ENCODE data around the gene ABLIM2.

ABLIM2 gene

GRCh38 chr4:8038083-8038482 lies 120.5 kb downstream of the ABLIM2 start:
- DNase-seq: no peak

- no peak for DNase-seq
Measured at GRCh38 chr4:8037150-8037769, 121.4 kb downstream of the ABLIM2 start.

DNA sequence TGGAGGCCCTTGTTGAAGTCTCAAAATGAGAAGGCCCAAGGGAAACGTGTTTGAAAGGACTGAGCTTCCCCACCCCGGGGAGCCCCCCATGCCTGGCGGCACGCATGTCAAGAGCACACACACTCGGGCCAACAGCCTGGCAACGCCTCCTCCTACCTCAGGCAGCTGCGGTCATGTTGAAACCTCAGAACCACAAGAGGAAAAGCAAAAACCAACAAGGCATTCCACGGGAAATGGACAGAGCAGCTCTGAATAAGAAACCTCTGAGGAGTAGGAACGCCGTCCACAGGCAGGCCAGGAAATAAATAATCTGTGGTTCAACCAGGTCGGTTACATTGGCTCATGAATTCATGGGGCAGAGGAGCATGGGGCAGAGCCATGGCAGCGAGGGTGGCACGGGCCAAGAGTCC lies 123.2 kb downstream of the ABLIM2 start:
- no peak for DNase-seq

DNA sequence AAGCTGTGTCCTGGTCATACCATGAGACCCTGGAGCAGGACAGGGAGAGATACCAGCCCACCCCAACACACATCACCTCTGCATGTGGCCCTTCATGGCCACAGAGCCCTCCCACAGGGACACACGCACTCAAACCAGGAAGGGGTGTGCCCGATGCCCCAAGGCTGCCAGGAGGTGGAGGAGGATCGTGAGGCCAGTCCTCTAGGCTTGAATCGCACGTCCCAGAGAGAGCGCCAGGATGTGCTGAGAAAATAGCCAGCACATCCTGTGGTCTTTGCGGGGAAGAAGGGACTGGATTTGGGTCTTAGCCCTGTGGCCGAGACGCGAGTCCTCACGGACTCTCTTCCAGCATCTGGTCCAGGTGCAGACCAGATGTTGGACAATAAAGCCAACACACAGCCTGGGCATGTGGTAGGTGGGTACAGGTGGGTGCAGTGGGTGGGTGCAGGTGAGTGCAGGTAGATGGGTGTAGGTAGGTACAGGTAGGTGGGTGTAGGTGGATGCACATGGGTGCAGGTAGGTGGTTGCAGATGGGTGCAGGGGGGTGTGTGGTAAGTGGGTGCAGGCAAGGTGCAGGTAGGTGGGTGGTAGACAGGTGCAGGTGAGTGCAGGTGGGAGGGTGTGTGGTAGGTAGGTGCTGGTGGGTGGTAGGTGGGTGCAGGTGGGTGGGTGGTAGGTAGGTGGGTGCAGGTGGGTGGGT lies 124.6 kb downstream of the ABLIM2 start:
- no peak for DNase-seq

- DNase-seq: no peak
Measured at GRCh38 chr4:8033067-8033755, 125.4 kb downstream of the ABLIM2 start.

- no peak for DNase-seq
Measured at GRCh38 chr4:8032381-8032780, 126.2 kb downstream of the ABLIM2 start.

GRCh38 chr4:8030121-8030781 lies 128.4 kb downstream of the ABLIM2 start:
- no peak for DNase-seq

DNA sequence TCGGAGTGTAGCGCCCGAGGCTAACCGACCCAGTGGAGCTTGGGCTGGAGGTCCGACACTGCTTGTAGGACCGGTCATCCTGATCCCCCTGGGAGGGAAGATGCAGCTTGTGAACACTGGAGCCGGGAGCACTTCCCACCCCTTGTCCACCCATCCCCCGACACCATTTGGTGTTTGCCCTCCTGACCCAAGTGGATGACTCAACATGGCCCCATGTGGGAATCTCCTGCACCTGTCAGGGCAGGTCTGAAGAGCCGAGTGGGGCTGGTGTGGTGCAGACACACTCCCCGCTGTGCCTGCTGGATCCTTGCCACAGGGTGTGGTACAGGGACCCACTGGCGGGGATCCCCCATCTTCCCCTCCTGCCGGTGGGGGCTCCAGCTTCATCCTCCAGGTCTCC lies 128.9 kb downstream of the ABLIM2 start:
- DNase-seq: no peak

GRCh38 chr4:8028884-8029568 lies 129.6 kb downstream of the ABLIM2 start:
- no peak for DNase-seq

GRCh38 chr4:8028368-8028767 lies 130.2 kb downstream of the ABLIM2 start:
- no peak for DNase-seq

GRCh38 chr4:8026453-8026852 lies 132.2 kb downstream of the ABLIM2 start:
- no peak for DNase-seq

DNA sequence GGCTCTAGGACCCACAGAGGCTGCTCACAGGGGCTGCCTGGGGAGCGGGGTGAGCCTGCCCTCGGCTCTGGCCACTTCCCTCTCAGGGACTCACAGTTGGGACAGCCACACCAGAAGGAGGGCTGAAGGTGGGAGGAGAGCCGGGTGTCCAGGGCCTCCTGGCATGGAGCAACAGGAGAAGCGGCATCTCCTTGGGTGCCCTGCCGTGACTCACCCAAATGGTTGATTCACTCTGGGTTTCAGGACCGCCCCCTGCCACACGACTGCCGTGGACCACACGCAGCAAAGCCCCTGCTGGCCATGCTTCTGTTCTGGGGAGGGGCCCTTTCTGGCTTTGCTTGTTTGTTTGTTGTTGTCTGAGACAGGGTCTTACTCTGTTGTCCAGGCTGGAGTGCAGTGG lies 132.9 kb downstream of the ABLIM2 start:
- no peak for DNase-seq

- DNase-seq: no peak
Measured at GRCh38 chr4:8024073-8024786, 134.4 kb downstream of the ABLIM2 start.

DNA sequence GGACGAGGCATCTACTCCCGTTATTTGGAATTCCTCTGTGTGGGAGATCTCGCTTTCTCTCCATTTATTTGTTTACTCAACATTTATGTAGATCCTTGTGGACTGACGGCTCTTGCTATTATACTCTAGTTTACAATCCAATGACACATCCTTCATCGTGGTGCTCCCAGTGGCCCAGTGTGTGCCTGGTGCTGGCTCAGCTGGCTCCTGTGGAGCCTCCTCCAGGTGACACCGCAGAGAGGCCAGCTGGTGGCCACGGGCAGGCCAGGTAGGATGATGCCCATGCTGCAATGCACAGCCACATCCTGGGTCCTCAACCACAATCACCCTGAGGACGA lies 134.9 kb downstream of the ABLIM2 start:
- DNase-seq: no peak

GRCh38 chr4:8022767-8023695 lies 135.6 kb downstream of the ABLIM2 start:
- no peak for DNase-seq

GRCh38 chr4:8021796-8022195 lies 136.8 kb downstream of the ABLIM2 start:
- DNase-seq: no peak

DNA sequence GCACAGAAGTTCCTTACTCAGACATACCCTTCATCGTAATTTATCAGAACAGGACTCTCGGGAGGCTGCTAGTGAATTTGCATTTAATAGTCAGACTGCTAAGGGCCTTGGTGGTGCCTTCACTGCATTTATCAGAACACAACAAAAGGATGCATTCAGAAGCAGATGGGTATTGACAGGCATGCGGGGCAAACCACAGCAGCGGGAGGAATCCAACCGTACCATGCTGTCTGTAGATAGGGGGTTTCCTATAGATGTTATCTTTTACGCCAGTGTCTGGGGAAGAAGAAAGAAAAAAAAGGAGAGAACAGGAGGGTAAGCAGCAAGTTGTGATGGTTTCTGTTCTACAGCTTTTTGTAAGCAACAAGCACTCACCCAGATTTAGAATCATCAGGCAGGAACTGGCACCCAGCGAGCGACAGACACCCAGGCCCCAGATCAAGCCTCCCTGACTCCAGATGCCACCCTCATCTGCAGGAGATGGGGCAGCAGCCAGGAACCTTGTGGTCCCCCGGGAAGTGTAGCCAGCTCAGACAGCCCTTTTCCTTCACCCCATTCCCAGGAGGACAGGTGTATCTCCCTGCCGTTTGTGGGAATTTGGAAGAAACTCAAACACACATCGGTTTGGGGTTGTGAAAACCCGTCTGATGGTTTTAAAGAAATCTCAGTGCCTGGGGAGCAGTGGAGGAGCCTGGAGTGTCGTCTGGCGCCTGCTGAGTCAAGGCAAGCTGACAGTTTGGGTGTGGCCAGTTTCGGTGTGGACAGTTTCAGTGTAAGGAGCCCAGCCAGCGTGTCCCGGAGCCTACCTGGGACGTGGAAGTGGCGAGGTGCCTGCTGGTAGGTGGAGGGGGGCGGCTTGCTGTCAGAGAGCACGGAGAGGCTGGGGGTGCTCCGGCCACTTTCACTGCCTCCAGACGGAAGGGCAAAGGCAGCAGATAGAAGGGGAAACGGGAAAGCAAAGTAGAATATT lies 138.9 kb downstream of the ABLIM2 start:
- no peak for DNase-seq

DNA sequence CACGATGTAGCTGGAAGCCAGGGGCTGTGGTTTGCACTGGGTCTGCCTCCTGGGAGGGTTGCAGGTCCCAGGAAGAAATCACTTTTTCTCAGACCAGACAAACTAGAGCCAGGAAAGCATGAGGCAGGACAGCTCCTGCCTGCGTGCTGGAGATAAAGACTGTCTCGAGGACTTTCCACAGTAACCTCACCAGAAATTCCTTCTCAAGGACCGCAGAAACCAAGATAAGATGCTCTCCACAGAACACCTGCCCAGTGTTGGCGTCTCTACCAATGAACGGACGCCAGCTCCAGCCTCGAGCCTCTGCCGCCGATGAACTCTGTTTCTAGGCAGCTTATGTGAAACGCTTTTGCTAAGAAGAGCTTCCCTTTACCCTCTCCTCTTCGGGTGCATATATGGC lies 142.1 kb downstream of the ABLIM2 start:
- DNase-seq: no peak

DNA sequence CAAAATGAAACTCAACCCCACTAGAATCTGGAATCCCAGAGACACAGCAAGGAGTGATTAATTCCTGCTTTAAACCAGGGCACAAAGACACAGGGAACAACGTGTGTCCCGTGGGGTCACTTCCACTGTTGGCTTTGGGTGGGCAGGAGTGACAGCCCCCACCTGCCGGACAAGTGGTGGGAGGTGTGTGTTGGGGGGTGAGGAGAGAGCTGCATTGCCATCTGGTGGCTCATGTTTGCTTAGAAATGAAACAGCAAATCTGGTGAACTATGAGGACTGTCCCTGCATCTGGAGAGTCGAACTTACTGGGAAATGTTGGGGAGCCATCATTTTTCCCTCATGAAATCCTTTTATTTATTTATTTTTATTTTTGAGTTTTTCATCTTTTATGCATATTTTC lies 143.1 kb downstream of the ABLIM2 start:
- DNase-seq: no peak
